Chondrocyte (in vitro differentiated cells): ENCODE data around the gene OSM. TPM values are rescaled to one million over a fixed set of nuclear protein-coding genes. Genes with fewer than 3 reads are reported as not detected.
A peak's percentile ranks its signal among the peaks of the same experiment; 100 is the strongest.

Source experiments
- DNase-seq: peaks from one replicate; pipeline ENCODE4 v3.0.0; 2021; ENCODE audit warnings: mixed read lengths, low spot score
- H3K27ac Mint-ChIP-seq: one replicate; pipeline ENCODE4 v1.8.0; 2021; ENCODE audit warnings: mild to moderate bottlenecking, moderate library complexity, mixed read lengths; ENCODE audit not compliant: unreplicated experiment
- H3K27me3 Mint-ChIP-seq: 2 replicates; pipeline ENCODE4 v1.8.0; 2021; ENCODE audit warnings: low read depth, mixed read lengths
- H3K36me3 Mint-ChIP-seq: 2 replicates; pipeline ENCODE4 v1.8.0; 2021; ENCODE audit warnings: low read depth, mixed read lengths
- H3K4me1 Mint-ChIP-seq: 2 replicates; pipeline ENCODE4 v1.8.0; 2021; ENCODE audit warnings: low read depth, mild to moderate bottlenecking, mixed read lengths
- H3K4me3 Mint-ChIP-seq: one replicate; pipeline ENCODE4 v1.8.0; 2021; ENCODE audit warnings: mild to moderate bottlenecking, moderate library complexity, mixed read lengths; ENCODE audit not compliant: unreplicated experiment
- H3K9me3 Mint-ChIP-seq: 2 replicates; pipeline ENCODE4 v1.8.0; 2021; ENCODE audit warnings: low read depth, mixed read lengths
- CTCF ChIP-seq: fragments of 200-600 bp; sonication (generic); IDR thresholded peaks from 2 replicates; pipeline ENCODE4 v1.5.0; 2021; ENCODE audit warnings: antibody characterized with exemption, mild to moderate bottlenecking, moderate library complexity
- total RNA-seq: library from RNA; stranded (reverse); gene quantifications from 3 replicates; pipeline ENCODE4 v1.2.1, GENCODE V29; 2021

OSM gene
- total RNA-seq, 1 donor from 2014 or later, result not detected

- H3K4me3 Mint-ChIP-seq, result peak overlapping the region; percentile 31
These were observed 11.1 kb upstream of the OSM start for GRCh38 chr22:30277547-30278344.

GRCh38 chr22:30276039-30276438, 9.4 kb upstream of the OSM start:
- Mint-ChIP-seq H3K27ac (no peak overlapping the region), H3K27me3 (no peaks in the 10 kb centered on the region), H3K9me3 (no peaks in the 10 kb centered on the region), H3K36me3 (no peaks in the 10 kb centered on the region), H3K4me1 (peaks cover 16% of the 10 kb centered on the region), H3K4me3 (no peak overlapping the region)
- DNase-seq, result no peak
- TF ChIP-seq CTCF, result no peak

More at GRCh38 chr22:30277547-30278344, 11.1 kb upstream of the OSM start:
- H3K27ac Mint-ChIP-seq, result peak overlapping the region; percentile 29
- H3K4me1 Mint-ChIP-seq, result peaks cover 16% of the 10 kb centered on the region
- H3K27me3 Mint-ChIP-seq, result no peaks in the 10 kb centered on the region
- no peaks in the 10 kb centered on the region for H3K36me3 Mint-ChIP-seq
- no peak for TF ChIP-seq CTCF
- DNase-seq, result no peak
- no peaks in the 10 kb centered on the region for H3K9me3 Mint-ChIP-seq

- Mint-ChIP-seq H3K4me3 (no peak overlapping the region), H3K36me3 (no peaks in the 10 kb centered on the region), H3K4me1 (peaks cover 15% of the 10 kb centered on the region), H3K27ac (no peak overlapping the region), H3K9me3 (no peaks in the 10 kb centered on the region), H3K27me3 (no peaks in the 10 kb centered on the region)
- no peak for DNase-seq
- TF ChIP-seq CTCF, result no peak
These were observed 9.0 kb upstream of the OSM start for GRCh38 chr22:30275625-30276024.

DNA sequence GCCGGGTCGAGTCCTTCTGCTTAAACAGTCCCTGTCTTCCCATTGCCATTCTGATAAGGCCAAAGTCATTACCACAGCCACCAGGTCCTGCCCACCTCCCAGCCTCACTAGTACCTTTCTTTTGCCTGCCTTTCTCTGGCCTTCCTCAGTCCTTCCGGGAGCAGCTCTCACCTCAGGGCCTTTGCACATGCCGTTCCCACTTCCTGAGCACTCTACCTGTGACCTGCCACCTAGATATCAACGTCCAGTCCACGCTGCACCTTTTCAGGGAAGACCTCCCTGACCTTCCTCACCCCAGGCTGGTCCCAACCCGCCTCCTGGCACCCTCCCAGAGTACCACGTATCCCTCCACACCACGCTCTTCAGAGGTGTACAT, 7.8 kb upstream of the OSM start:
- peaks cover 13% of the 10 kb centered on the region for H3K4me1 Mint-ChIP-seq
- no peak for DNase-seq
- no peak overlapping the region for H3K27ac Mint-ChIP-seq
- H3K27me3 Mint-ChIP-seq, result no peaks in the 10 kb centered on the region
- no peak for TF ChIP-seq CTCF
- no peaks in the 10 kb centered on the region for H3K36me3 Mint-ChIP-seq
- no peaks in the 10 kb centered on the region for H3K9me3 Mint-ChIP-seq
- no peak overlapping the region for H3K4me3 Mint-ChIP-seq

DNA sequence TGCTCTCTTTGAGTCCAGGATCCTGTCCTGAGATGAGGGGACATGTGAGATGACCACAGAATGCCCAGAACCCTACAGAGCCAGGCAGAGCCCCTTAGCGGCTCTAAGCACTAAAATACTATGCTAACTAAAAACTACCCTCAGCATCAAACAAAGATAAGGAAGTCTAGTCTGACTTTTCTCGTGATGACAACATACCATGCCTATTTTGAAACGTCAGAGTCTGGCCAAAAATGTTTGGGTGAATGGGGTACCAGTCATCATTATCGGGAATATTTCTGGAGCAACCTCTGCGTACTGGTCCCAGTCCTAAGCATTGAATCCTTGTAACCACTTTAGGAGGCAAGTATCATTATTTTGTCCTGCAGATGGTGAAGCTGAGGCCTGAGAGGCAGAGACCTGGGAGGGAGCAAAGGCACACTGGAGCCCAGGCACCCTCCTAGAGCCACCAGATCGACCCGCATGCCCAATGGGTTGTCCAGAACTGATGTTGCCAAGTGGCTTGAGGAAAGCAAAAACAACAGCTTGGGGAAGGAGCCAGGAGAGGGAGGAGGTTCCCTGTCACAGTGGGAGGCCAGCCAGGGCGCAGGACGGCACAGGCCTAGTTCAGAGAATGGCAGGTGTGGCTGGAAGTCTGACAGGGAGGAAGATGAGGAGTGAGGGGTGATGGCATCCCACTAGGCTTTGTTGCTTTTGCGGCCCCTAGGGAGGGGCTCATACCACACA, 7.2 kb upstream of the OSM start:
- no peaks in the 10 kb centered on the region for H3K36me3 Mint-ChIP-seq
- no peaks in the 10 kb centered on the region for H3K27me3 Mint-ChIP-seq
- no peaks in the 10 kb centered on the region for H3K9me3 Mint-ChIP-seq
- no peak overlapping the region for H3K4me3 Mint-ChIP-seq
- no peak overlapping the region for H3K27ac Mint-ChIP-seq
- DNase-seq, result no peak
- H3K4me1 Mint-ChIP-seq, result peaks cover 13% of the 10 kb centered on the region
- no peak for TF ChIP-seq CTCF
